Stimulated activated CD8-positive, alpha-beta memory T cell treated with anti-CD3 and anti-CD28 coated beads, Interleukin-12 subunit alpha, Interleukin-12 subunit beta, amount 100 ng/mL, for 24 hours (primary cell): ENCODE measurements around the gene RCN1.

ENCODE experiments used
- DNase-seq: peaks from one replicate; pipeline ENCODE4 v3.0.0-alpha.2; 2020; ENCODE audit errors: extremely low read depth

Gene RCN1

GRCh38 chr11:32153747-32154146 is 62.9 kb downstream of the RCN1 start:
- no peak for DNase-seq

DNA sequence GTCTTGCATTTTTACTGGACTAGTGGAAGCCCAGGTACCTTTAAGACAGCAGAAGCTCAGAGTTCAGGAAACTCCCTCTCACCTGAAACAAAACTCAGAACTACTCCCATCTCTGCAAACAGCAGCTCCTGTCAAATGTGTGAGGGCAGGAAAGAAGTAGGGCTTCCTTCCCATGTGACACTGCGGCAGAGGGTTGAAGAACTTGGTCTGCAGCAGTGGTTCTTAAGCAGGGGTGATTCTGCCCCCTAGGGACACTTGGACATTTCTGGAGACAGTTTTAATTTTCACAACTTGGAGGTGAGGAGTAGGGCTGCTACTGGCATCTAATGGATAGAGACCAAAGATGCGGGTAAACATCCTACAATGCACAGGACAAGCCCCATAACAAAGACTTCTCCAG is 63.4 kb downstream of the RCN1 start:
- no peak for DNase-seq
